Pancreas (tissue), 10 donors: Measurements from ENCODE around the gene ASB6. TPM values are rescaled to one million over a fixed set of nuclear protein-coding genes. Genes with fewer than 3 reads are reported as not detected.
A peak's percentile ranks its signal among the peaks of the same experiment; 100 is the strongest.
"Not testable (repeated sequence)": the region's sequence is repeated elsewhere in the genome, so short reads cannot be mapped to it uniquely, and the experiment has no call there.

ENCODE experiments used
- ATAC-seq, 4 donors: fragments of 200-7000 bp; cut with Tn5 transposase; one replicate each; pipeline versions ENCODE4 v1.8.0 to v1.9.1; 2020; ENCODE audit warnings: mild to moderate bottlenecking in 4 of 4, moderate library complexity in 4 of 4
- DNase-seq, 6 donors: peaks; one replicate each; pipeline ENCODE4 v3.0.0-alpha.2; 2020
- FAIRE-seq: peaks from 2 replicates; lab custom pipeline; 2012; peaks lifted over from hg19 to GRCh38; lab: Jason Lieb, UNC
- H3K27ac ChIP-seq, 4 donors: fragments of 200-600 bp; sonication (generic); 1 replicate in 3 of 4; 2 replicates in 1 of 4; pipeline versions ENCODE4 v1.5.0 to v1.8.0; 2020
- H3K27me3 ChIP-seq, 4 donors: fragments of 200-600 bp; one replicate each; pipeline ENCODE4 v1.8.0; 2021
- H3K36me3 ChIP-seq, 3 donors: fragments of 200-600 bp; sonication (generic) in 1 of 3; one replicate each; pipeline versions ENCODE4 v1.5.0 to v1.8.0; 2020 to 2021
- H3K4me1 ChIP-seq, 3 donors: fragments of 200-600 bp; one replicate each; pipeline ENCODE4 v1.8.0; 2021
- H3K4me3 ChIP-seq, 4 donors: fragments of 200-600 bp; sonication (generic) in 2 of 4; one replicate each; pipeline versions ENCODE4 v1.5.0 to v1.8.0; 2020 to 2021
- H3K9me3 ChIP-seq, 4 donors: fragments of 200-600 bp; one replicate each; pipeline ENCODE4 v1.8.0; 2021
- CTCF ChIP-seq, 4 donors: fragments of 200-600 bp; sonication (generic) in 3 of 4; IDR thresholded peaks; one replicate each; pipeline versions ENCODE4 v1.5.0 to v1.8.0; 2021; ENCODE audit warnings: antibody characterized with exemption in 4 of 4
- WGBS, 2 donors: extraction: QIAGEN DNeasy Blood & Tissue Kit; methylation state at CpG; one replicate each; pipeline ENCODE4 v1.1.7; 2013; 5-methylcytosine and 5-hydroxymethylcytosine counted together
- intact Hi-C, 3 donors: fragments of 100-400 bp; cut with DNase I; formaldehyde crosslinking; loops; one replicate each; pipeline versions ENCODE4 v1.11.1 to v1.14.2; 2022
- polyA plus RNA-seq, 2 donors: library from polyadenylated mRNA; stranded (reverse); fragments of 200-250 nt; gene quantifications; one replicate each; pipeline ENCODE4 v1.2.3, GENCODE V29; 2013
- total RNA-seq, 6 donors: library from RNA; stranded (reverse); fragmentation: NEBNext Ultra II Directional in 4 of 6; extraction: Animal tissue kit (Norgen Biotek cat#: 25700) in 4 of 6; gene quantifications; one replicate each; pipeline versions ENCODE4 v1.2.1 to v1.2.4, GENCODE V29; 2021 to 2023
- donor health status: healthy with polysubstance abuse.
- donor health status: DM: no; HTN: no; CAD: no; lungs with moderate emphysema.
- donor health status: DM: no; HTN: no; CAD: no.
- donor health status: control.
- donor health status: control.
- donor health status: Bipolar disorder and iron deficiency.
- donor health status: DM: yes; HTN: yes; CAD: no.
- donor health status: DM: no; HTN: no; CAD: no.
- donor health status: DM: no; HTN: no; CAD: no.
- donor health status: DM: yes; HTN: yes; CAD: no.

ASB6 gene
- total and polyA plus RNA-seq, 8 donors = 6.3 to 23.7 (median 9.0) TPM

- H3K27ac ChIP-seq = no peak overlapping the region
- H3K9me3 ChIP-seq = no peaks in the 10 kb centered on the region
- ATAC-seq (peak in 1 of 4 donors; percentile 21), DNase-seq (no peak), FAIRE-seq (no peak)
- TF ChIP-seq CTCF (IDR thresholded peaks at IDR 0.05) = no peak
- H3K36me3 ChIP-seq = no peaks in the 10 kb centered on the region
- H3K27me3 ChIP-seq = peaks cover 0 to 5% (median 0%) of the 10 kb centered on the region in 4 donors
- intact Hi-C loops = no loop called here
- H3K4me3 ChIP-seq = peak overlapping the region in 3 of 4 donors; percentile 3 to 30 (median 14)
- 5 to 6% methylated on average over 29 to 88 of the region's 88 CpGs for WGBS, 2 donors
- H3K4me1 ChIP-seq = no peaks in the 10 kb centered on the region
These were observed 24.0 kb upstream of the ASB6 start for GRCh38 chr9:129665814-129666520.

GRCh38 chr9:129665389-129665775 lies 23.4 kb upstream of the ASB6 start, which contains the start of gene PRRX2:
TSS of gene PRRX2 (plus strand) at chr9:129665647. CDS start at chr9:129665868, 221 bp downstream.
- intact Hi-C loops = no loop called here
- no peak within 1 kb of the TSS for H3K27ac ChIP-seq
- TF ChIP-seq CTCF (IDR thresholded peaks at IDR 0.05) = no peak
- DNase-seq (no peak), ATAC-seq (peak in 3 of 4 donors; percentile 19 to 46 (median 40)), FAIRE-seq (no peak)
- no peaks in the 10 kb centered on the region for H3K4me1 ChIP-seq
- 2 to 3% methylated on average over 10 to 37 of the region's 37 CpGs for WGBS, 2 donors
- H3K36me3 ChIP-seq = no peaks in the 10 kb centered on the region
- peak within 1 kb of the TSS in 3 of 4 donors; percentile 3 to 30 (median 14) for H3K4me3 ChIP-seq
- H3K9me3 ChIP-seq = no peaks in the 10 kb centered on the region
- H3K27me3 ChIP-seq = peaks cover 0 to 5% (median 0%) of the 10 kb centered on the region in 4 donors

DNA sequence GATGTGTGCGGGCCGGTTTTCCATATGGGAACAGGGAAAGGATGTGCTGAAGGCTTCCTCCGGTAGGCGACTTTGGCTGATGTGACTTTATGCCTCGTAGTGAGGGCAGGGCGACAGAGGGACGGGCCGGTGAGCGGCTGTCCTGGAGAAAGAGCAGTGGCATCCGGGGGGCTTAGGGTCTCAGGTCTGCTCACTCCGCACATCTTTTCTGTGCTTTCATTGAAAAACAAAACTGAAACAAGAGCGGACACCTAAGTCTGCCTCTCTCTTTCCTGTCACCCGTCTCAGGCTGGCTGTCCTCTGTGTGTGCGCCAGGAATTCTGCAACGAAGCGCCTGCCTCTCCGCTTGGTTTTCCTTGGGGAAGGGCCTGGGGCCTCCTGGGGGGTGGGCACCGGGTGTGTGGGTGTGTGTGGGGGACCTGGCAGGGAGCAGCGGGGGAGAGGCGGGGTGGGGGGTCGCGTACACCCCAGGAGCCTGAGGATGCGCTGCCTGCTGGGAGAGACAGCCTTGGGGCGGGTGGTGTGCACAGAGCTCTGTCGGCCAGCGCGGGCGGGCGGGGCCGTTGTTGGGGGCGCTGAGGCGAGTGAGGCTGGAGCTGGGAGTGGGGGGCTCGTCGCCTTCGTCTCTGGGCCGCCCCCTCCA lies 22.9 kb upstream of the ASB6 start:
- intact Hi-C loops = no loop called here
- DNase-seq (no peak), ATAC-seq (peak in 3 of 4 donors; percentile 18 to 25 (median 19)), FAIRE-seq (no peak)
- Histone ChIP-seq H3K9me3 (no peaks in the 10 kb centered on the region), H3K4me3 (peak overlapping the region in 1 of 4 donors; percentile 30), H3K27me3 (peaks cover 0 to 5% (median 0%) of the 10 kb centered on the region in 4 donors), H3K4me1 (no peaks in the 10 kb centered on the region), H3K27ac (no peak overlapping the region), H3K36me3 (no peaks in the 10 kb centered on the region)
- 15 to 17% methylated on average over 33 to 36 of the region's 36 CpGs for WGBS, 2 donors
- TF ChIP-seq CTCF (IDR thresholded peaks at IDR 0.05) = no peak

DNA sequence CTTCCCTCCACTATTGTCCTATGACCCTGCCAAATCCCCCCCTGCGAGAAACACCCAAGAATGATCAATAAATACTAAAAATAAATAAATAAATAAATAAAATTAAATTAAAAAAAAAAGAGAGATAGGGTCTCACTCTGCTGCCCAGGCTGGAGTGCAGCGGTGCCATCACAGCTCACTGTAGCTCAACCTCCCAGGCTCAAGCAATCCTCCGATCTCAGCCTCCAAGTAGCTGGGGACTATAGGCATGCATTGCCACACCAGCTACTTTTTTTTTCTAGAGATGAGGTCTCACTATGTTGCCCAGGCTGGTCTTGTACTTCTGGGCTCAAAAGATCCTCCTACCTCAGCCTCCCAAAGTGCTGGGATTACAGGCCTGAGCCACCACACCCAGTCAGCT lies 20.3 kb upstream of the ASB6 start:
- H3K27ac ChIP-seq, H3K4me3 ChIP-seq, ATAC-seq, DNase-seq, intact Hi-C loops, H3K9me3 ChIP-seq, H3K27me3 ChIP-seq, H3K36me3 ChIP-seq, FAIRE-seq, H3K4me1 ChIP-seq: not testable (repeated sequence)
- WGBS, 2 donors = 61 to 69% methylated on average over 3 of the region's 3 CpGs

DNA sequence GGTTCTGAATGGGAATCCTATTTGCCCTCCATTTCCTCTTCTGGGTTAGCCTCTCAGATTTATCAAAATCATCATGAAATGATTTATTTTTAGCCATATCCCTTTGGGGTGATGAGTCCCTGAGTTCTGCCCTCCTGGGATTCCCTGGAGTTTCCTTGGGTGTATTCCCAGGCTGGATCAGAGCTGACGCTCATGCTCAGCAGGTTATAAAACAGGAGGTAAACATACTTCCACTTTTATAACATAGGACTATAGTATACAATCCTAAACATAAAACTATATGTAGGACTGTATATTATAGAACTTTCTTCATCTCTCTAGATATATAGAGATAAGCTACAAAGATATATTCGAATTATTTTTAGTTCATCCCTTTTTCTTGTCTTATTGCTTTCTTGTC lies 19.1 kb upstream of the ASB6 start:
- Histone ChIP-seq H3K27me3 (no peaks in the 10 kb centered on the region), H3K36me3 (no peaks in the 10 kb centered on the region), H3K4me3 (no peak overlapping the region), H3K9me3 (no peaks in the 10 kb centered on the region), H3K27ac (no peak overlapping the region), H3K4me1 (no peaks in the 10 kb centered on the region)
- no peak for DNase-seq
- no peak for FAIRE-seq
- TF ChIP-seq CTCF (IDR thresholded peaks at IDR 0.05) = no peak
- WGBS, 2 donors = 65 to 82% methylated on average over 2 of the region's 2 CpGs
- intact Hi-C loops = no loop called here
- no peak for ATAC-seq
